GM12874 (cell line): Measurements from ENCODE around the gene ZNF485.

ENCODE experiments used
- CTCF ChIP-seq: IDR thresholded peaks from 2 replicates; pipeline ENCODE4 v1.5.1; 2011; ENCODE audit warnings: low read depth, mild to moderate bottlenecking, control low read depth, low read length, moderate library complexity; ENCODE audit not compliant: insufficient read depth

Gene ZNF485

DNA sequence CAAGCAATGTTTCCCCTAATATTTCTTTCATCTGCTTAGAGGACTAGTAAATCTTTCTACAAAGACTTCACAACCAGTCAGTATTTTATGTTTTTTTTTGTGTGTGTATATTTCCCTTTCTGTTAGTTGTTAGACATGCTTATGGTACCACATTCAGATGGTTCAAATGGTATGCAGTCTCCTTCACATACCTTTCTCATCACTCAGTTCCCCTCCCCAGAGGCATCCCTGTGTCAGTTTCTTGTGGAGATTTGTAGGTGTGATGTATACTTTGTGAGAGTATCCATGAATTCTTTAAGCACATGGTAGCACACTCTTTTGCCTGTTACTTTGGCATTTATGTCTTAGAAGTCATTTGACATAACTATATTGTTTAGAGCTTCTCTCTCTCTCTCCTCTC lies 4.4 kb downstream of the ZNF485 start:
- no peak for TF ChIP-seq CTCF

- no peak for TF ChIP-seq CTCF
Measured at GRCh38 chr10:43616697-43617370, 10.6 kb downstream of the ZNF485 start.

DNA sequence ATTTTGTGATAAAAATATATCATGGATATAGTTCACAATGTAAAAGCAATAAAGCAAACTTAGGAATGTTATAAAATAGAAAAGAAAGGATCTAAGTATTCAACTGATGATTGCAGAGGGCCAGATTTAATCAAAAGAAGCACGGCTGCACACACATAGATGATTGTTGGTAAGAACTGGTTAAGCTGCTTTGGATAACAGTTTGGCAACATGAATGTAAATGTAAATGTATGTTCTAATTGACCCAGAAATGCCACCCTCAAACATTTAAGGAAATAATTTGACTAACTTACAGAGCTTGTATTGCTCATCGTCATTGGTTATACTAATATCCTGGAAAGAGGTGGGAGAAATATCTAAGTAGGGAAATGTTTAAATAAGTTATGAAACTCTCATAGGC lies 13.1 kb downstream of the ZNF485 start:
- TF ChIP-seq CTCF: no peak

GRCh38 chr10:43622038-43622437 lies 15.8 kb downstream of the ZNF485 start:
- no peak for TF ChIP-seq CTCF

- no peak for TF ChIP-seq CTCF
Measured at GRCh38 chr10:43623351-43623750, 17.1 kb downstream of the ZNF485 start.

- TF ChIP-seq CTCF: no peak
Measured at GRCh38 chr10:43627942-43628341, 21.7 kb downstream of the ZNF485 start.

- TF ChIP-seq CTCF: no peak
Measured at GRCh38 chr10:43628956-43629355, 22.7 kb downstream of the ZNF485 start.
